HepG2 (cell line): Measurements from ENCODE around the gene CLIC5.

Experiments
- EZH2 ChIP-seq: conservative IDR thresholded peaks from 2 replicates; pipeline ENCODE4 v1.6.1; 2012; ENCODE audit warnings: mild to moderate bottlenecking, low read depth, low read length, moderate library complexity
- JUNB ChIP-seq: sonication (generic); formaldehyde crosslinking; IDR thresholded peaks from 2 replicates; pipeline ENCODE4 v1.8.0; 2022; ENCODE audit warnings: missing genetic modification reagents, mild to moderate bottlenecking, borderline replicate concordance
- MEIS2 ChIP-seq: sonication (generic); formaldehyde crosslinking; IDR thresholded peaks from 2 replicates; pipeline ENCODE4 v1.9.0; 2021; ENCODE audit warnings: mild to moderate bottlenecking, missing genetic modification reagents
- POLR2A ChIP-seq, 2 experiments: IDR thresholded peaks; 2 replicates each; pipeline ENCODE4 v1.6.1; 2011; ENCODE audit warnings: low read depth in 2 of 2, low read length in 2 of 2, mild to moderate bottlenecking in 1 of 2, moderate library complexity in 1 of 2; ENCODE audit not compliant: insufficient read depth in 1 of 2
- POLR2AphosphoS5 ChIP-seq: IDR thresholded peaks from 2 replicates; pipeline ENCODE4 v1.6.1; 2012; ENCODE audit warnings: low read depth, low read length
- TRIM24 ChIP-seq: sonication (generic); formaldehyde crosslinking; IDR thresholded peaks from 2 replicates; pipeline ENCODE4 v1.8.0; 2022; ENCODE audit warnings: mild to moderate bottlenecking, missing genetic modification reagents
- YY1 ChIP-seq: IDR thresholded peaks from 2 replicates; pipeline ENCODE4 v1.6.1; 2011; ENCODE audit warnings: low read length, low read depth, moderate library complexity, mild to moderate bottlenecking; ENCODE audit not compliant: insufficient read depth, insufficient replicate concordance
- ZFP37 ChIP-seq: sonication (generic); formaldehyde crosslinking; IDR thresholded peaks from 2 replicates; pipeline ENCODE4 v1.4.0; 2020; ENCODE audit warnings: missing genetic modification reagents, borderline replicate concordance
- ZNF792 ChIP-seq: IDR thresholded peaks from 2 replicates; pipeline ENCODE4 v1.6.1; 2016
- TF ChIP-seq, protein P1 (sequence below): sonication (generic); formaldehyde crosslinking; IDR thresholded peaks from 2 replicates; pipeline ENCODE4 v1.5.0; 2020; ENCODE audit warnings: mild to moderate bottlenecking, missing genetic modification reagents, moderate library complexity
- TF ChIP-seq, protein P2 (sequence below): sonication (generic); formaldehyde crosslinking; IDR thresholded peaks from 2 replicates; pipeline ENCODE4 v1.4.0; 2020; ENCODE audit warnings: mild to moderate bottlenecking, missing genetic modification reagents

DNA sequence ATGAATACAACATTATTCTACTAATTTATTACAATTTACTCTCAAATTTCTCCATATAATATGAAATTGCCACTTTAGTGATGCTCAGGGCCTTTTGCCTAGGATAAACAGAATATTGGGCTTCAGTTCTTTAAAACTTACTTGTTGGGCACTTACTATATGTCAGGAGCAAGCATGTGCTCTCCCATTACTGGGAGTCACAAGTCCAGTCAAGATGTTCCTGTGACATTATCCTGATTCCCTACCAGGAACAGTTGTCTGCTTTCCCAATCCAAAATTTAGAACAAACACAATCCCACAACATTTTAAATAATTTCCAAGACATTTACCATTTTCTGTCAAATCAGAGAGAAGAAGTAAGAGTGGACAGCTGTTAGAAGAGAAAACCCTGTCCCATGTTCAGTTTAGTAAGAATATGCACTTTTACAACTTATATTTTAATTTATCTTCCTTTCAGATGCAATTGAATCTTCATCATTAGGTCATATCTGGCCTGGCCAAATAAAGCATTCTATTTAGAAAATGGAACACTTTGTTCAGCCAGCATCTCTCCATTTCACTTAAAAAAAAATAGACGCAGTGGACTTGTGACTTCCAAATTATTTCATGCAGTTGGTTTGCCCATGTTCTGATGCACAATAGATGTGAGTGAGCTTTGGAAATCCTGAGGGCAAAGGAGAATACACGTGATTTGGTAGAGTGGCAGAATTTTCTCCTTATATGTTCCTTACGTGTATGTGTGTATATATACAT lies 159.8 kb downstream of the CLIC5 start:
- TF ChIP-seq ZNF792 (no peak), YY1 (no peak), POLR2AphosphoS5 (no peak), MEIS2 (CRISPR knock-in tag) (no peak), TRIM24 (CRISPR knock-in tag) (no peak), ZFP37 (CRISPR knock-in tag) (no peak), JUNB (no peak), EZH2 (no peak), POLR2A (IDR thresholded peaks at IDR 0.05; ENCODE audit: insufficient read depth in 1 of 2, low read depth in 2 of 2, low read length in 2 of 2) (no peak)
- TF ChIP-seq, protein P1, sequence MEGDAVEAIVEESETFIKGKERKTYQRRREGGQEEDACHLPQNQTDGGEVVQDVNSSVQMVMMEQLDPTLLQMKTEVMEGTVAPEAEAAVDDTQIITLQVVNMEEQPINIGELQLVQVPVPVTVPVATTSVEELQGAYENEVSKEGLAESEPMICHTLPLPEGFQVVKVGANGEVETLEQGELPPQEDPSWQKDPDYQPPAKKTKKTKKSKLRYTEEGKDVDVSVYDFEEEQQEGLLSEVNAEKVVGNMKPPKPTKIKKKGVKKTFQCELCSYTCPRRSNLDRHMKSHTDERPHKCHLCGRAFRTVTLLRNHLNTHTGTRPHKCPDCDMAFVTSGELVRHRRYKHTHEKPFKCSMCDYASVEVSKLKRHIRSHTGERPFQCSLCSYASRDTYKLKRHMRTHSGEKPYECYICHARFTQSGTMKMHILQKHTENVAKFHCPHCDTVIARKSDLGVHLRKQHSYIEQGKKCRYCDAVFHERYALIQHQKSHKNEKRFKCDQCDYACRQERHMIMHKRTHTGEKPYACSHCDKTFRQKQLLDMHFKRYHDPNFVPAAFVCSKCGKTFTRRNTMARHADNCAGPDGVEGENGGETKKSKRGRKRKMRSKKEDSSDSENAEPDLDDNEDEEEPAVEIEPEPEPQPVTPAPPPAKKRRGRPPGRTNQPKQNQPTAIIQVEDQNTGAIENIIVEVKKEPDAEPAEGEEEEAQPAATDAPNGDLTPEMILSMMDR (CRISPR knock-in tag), result no peak
- TF ChIP-seq, protein P2, sequence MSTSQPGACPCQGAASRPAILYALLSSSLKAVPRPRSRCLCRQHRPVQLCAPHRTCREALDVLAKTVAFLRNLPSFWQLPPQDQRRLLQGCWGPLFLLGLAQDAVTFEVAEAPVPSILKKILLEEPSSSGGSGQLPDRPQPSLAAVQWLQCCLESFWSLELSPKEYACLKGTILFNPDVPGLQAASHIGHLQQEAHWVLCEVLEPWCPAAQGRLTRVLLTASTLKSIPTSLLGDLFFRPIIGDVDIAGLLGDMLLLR, result no peak
